HG03342 (cell line): ENCODE results near the gene SYNPR.

Source experiments
- ATAC-seq: cut with Tn5 transposase; IDR thresholded peaks from one replicate; pipeline ENCODE4 v1.9.1; 2021; ENCODE audit warnings: mild to moderate bottlenecking, moderate library complexity; ENCODE audit not compliant: unreplicated experiment

SYNPR gene

GRCh38 chr3:63523100-63523499 is 245.0 kb downstream of the SYNPR start:
- ATAC-seq, result no peak

DNA sequence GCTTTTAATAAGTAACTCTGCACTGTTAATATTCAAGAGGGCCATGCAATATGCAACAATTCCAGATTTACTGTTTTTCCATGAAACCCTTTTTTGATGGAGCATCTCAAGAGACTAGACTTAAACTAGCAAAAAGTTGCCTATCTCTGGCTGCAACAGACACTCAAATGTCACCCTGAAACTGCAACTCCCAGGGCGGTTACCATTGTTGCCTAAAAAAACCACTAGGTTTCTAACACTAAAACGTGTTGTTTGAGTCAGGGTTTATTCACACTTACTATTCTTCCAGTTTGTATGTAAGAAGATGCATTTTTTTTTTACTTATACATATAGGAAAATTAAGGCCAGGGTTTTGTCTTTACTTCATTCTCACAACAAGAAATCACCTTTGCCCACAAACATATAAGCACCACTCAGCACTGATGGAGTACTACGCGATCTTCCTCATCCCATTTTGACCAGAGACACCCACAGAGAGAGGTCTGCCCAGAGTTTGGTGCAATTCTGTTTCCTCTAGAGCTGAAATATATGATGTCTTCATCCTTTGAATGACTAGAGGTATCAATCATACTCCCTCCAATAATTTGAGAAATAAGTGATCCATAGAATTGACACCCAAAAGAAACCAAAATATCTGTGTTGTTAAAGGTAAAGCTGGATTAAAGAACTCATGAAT is 250.4 kb downstream of the SYNPR start:
- peak; percentile 53 for ATAC-seq

DNA sequence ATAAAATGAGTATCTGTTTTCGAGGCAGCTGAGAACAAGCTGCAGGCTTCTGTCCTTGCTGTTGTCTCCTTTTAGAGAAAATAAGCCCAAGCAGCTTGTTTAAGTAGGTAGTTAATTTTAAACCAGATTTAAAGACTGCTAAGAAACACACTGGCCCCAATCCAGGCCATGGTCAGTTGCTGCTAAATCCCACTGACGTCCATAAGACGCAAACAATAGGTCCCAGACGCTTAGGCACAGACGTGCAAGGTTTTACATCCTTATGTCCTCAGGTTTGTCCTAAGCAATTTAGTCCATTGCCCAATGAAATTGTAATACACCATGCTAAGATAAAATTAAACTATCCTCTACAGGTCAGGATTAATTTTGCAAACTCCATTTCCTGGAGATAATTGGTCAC is 254.4 kb downstream of the SYNPR start:
- ATAC-seq, result no peak

GRCh38 chr3:63538919-63539318 is 260.8 kb downstream of the SYNPR start:
- peak; percentile 64 for ATAC-seq

DNA sequence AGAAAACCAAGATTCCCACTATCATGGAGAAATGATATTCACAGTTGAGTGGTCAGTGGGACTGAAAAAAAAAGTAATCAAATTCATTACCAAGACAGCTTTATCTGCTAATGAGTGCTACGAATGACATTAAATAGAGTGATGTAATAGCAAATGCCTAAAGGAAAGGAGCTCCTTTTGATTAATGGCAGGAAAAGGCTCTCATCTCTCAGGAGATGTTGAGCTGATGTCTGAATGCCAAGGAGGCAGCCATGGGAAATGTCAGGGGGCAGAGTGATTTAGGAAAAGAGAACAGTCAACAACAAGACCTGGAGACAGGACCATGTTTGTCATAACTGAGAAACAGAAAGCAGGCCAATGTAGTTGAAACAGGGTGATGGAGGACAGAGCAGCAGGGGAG is 277.7 kb downstream of the SYNPR start:
- ATAC-seq, result no peak

DNA sequence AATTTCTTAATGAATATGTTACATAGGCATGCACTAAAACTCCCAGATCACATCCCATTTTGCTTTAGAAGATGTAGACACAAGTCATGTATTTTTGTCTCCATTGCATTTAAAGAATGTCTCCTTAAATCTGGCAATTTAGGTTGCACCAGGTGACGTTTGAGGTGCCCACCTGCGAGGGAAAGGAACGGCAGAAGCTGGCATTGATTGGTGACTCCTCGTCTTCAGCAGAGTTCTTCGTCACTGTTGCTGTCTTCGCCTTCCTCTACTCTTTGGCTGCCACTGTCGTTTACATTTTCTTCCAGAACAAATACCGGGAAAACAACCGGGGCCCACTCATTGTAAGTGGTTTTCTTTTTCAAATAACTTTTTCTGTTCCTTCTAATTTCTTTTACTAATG is 278.3 kb downstream of the SYNPR start:
- no peak for ATAC-seq

GRCh38 chr3:63557912-63558311 is 279.8 kb downstream of the SYNPR start:
- ATAC-seq, result peak; percentile 80

- ATAC-seq, result no peak
These were observed 281.8 kb downstream of the SYNPR start for GRCh38 chr3:63559884-63560283.

DNA sequence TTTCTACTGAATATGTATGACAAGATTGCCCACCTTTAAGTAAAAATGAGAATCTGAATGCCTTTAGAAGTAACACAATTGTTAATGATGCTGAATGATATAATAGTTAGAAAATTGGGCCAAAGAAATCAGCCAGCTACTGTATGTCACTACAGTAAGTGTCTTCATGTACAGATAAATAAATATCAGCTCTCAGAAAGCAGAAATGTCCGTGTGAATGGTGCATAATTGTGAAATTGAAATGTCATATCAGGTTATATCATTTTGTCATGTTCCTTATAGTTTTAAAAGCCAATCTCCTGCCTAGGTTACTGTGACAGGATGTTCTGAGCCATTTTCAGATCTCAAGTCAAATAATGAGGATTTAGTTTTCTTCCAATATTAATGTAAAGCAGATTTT is 283.8 kb downstream of the SYNPR start:
- no peak for ATAC-seq

DNA sequence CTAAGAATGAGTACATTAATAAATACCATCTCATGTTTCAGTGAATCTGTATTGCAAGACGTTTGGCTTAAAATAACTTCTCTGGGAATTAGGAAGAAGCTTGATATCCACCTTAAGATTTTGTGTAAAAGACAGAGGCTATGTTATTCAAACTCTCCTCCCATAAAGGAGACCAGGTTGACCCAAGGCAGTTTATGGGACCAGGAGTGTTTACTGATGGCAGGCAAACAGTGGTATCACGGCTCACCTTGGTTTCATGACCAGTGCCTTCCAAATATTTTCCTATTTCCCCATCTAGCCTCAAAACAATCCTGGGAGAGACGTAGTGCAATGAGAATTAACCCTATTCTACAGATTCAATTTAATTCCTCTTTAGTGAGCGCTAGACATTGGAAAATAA is 284.2 kb downstream of the SYNPR start:
- ATAC-seq, result no peak

- ATAC-seq, result no peak
These were observed 285.5 kb downstream of the SYNPR start for GRCh38 chr3:63563572-63563971.

DNA sequence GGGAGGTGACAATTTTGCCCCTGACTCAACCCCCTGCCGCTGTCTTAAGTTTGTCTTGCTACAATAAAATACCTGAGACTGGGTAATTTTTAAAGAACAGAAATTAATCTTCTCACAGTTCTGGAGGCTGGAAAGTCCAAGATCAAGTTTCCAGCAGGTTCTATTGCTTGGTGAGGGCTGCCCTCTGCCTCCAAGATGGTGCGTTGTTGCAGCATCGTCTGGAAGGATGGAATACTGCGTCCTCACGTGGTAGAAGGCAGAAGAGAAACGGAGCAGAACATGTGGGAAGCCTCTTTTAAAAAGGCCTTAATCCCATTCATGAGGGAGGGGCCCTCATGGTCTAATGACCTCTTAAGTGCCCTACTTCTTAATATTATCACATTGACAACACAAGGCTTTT is 287.1 kb downstream of the SYNPR start:
- ATAC-seq, result no peak

DNA sequence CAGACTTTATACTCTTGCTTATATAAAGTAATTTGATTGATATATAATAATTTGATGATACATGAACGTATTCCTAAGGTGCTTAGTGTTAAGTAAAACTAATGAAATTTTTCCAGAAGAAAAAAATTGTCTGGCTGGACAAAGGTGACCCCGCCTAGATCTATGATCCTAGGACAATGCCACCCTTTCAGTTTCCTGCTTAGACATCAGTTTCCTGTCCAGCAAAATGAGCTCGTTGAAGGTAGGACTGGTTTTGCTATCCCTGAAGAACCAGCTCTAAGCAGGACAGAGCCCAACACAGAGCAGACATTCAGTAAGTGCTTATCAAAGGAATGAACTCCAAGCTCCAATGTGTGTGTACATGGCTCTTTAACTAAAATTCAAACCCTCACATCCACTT is 293.6 kb downstream of the SYNPR start:
- ATAC-seq, result no peak

- ATAC-seq, result no peak
These were observed 298.7 kb downstream of the SYNPR start for GRCh38 chr3:63576846-63577245.

GRCh38 chr3:63578858-63579257 is 300.8 kb downstream of the SYNPR start:
- no peak for ATAC-seq

GRCh38 chr3:63580151-63580550 is 302.0 kb downstream of the SYNPR start:
- no peak for ATAC-seq

DNA sequence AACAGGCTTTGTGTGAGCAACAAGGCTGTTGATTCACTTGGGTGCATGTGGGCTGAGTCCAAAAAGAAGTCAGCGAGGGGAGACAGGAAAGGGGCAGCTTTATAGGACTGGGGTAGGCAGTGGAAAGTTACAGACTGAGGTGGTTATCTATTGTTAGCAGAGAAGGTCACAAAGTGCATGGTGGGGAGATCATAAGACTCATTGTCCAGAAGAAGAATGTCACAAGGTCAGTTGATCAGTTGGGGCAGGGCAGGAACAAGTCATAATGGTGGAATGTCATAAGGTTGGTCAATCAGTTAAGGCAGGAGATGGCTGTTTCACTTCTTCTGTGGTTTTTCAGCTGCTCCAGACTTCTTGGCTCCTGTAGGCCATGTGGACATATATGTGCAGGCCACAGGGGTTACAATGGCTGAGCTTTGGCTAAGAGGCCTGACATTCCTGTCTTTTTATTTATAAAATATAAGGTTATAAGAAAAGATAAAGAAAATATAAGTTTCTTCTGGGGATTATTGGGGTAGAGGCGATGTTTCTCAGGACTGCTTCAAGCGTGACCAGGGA is 304.9 kb downstream of the SYNPR start:
- ATAC-seq, result no peak

GRCh38 chr3:63584681-63585080 is 306.6 kb downstream of the SYNPR start:
- ATAC-seq, result no peak

GRCh38 chr3:63585927-63586326 is 307.8 kb downstream of the SYNPR start:
- ATAC-seq, result no peak

- no peak for ATAC-seq
These were observed 310.8 kb downstream of the SYNPR start for GRCh38 chr3:63588895-63589294.

- ATAC-seq, result no peak
These were observed 315.7 kb downstream of the SYNPR start for GRCh38 chr3:63593779-63594178.

- no peak for ATAC-seq
These were observed 317.1 kb downstream of the SYNPR start for GRCh38 chr3:63595221-63595620.

- no peak for ATAC-seq
These were observed 318.9 kb downstream of the SYNPR start for GRCh38 chr3:63597019-63597418.
